Measurements from ENCODE around the gene POC1A. TPM values are rescaled to one million over a fixed set of nuclear protein-coding genes. Genes with fewer than 3 reads are reported as not detected.

POC1A gene
- total RNA-seq, 1 donor from 2014 or later: 5.7 TPM

DNA sequence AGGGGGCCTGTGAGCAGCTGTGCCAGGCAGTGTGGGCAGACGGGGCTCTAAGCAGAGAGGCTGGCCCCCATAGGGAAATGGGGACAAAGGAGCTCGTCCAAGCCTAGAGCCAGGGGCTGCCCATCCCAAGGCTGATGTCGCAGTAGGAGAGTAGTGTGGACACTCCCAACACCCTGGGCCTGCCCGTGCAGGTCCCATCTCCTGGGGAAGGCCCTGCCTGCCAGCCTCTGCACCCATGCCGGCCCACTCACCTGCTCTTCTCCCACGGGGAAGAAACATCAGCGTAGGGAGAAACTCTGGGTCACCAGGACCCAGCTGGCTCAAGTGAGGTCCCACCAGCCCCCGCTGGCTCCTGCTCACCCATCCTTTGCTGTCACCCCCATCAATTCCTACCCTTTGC is 87.2 kb downstream of the POC1A start:
- no peak overlapping the region for H3K27ac Mint-ChIP-seq (ENCODE audit: unreplicated experiment)
- H3K4me3 Mint-ChIP-seq (ENCODE audit: unreplicated experiment): no peak overlapping the region
- H3K4me1 Mint-ChIP-seq (ENCODE audit: low read depth): peaks cover 22% of the 10 kb centered on the region
- H3K27me3 Mint-ChIP-seq (ENCODE audit: low read depth): no peaks in the 10 kb centered on the region
- DNase-seq (ENCODE audit: low spot score): no peak
- no peaks in the 10 kb centered on the region for H3K36me3 Mint-ChIP-seq (ENCODE audit: low read depth)
- no peaks in the 10 kb centered on the region for H3K9me3 Mint-ChIP-seq (ENCODE audit: low read depth)
- TF ChIP-seq, protein P1, sequence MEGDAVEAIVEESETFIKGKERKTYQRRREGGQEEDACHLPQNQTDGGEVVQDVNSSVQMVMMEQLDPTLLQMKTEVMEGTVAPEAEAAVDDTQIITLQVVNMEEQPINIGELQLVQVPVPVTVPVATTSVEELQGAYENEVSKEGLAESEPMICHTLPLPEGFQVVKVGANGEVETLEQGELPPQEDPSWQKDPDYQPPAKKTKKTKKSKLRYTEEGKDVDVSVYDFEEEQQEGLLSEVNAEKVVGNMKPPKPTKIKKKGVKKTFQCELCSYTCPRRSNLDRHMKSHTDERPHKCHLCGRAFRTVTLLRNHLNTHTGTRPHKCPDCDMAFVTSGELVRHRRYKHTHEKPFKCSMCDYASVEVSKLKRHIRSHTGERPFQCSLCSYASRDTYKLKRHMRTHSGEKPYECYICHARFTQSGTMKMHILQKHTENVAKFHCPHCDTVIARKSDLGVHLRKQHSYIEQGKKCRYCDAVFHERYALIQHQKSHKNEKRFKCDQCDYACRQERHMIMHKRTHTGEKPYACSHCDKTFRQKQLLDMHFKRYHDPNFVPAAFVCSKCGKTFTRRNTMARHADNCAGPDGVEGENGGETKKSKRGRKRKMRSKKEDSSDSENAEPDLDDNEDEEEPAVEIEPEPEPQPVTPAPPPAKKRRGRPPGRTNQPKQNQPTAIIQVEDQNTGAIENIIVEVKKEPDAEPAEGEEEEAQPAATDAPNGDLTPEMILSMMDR (IDR thresholded peaks at IDR 0.05): no peak

DNA sequence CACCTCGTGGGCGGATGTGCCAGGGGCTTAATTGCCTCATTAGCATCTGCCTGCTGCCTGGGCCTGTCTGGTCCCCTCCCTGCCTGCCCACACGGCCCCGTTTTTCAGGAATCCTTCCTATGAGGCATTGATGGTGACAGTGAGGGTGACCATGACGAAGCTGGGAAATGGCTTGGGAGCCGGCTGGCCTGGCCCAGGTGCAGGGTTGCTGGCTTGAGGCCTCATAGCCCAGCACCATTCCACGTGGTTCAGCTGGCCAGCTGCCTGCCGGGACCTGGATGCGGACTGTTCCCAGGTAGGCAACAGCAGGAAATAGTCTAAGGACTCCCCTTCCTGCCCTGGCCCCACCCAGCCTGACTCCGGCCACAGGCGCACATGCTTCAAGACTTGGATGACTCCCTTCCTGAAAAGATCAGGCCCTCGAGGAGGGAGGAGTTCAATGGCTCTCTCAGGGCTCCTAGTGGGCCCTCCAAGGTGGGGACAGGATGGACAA is 88.9 kb downstream of the POC1A start:
- DNase-seq (ENCODE audit: low spot score): no peak
- TF ChIP-seq, protein P1 (IDR thresholded peaks at IDR 0.05): no peak
- H3K4me3 Mint-ChIP-seq (ENCODE audit: unreplicated experiment): no peak overlapping the region
- H3K27me3 Mint-ChIP-seq (ENCODE audit: low read depth): no peaks in the 10 kb centered on the region
- no peak overlapping the region for H3K27ac Mint-ChIP-seq (ENCODE audit: unreplicated experiment)
- no peaks in the 10 kb centered on the region for H3K36me3 Mint-ChIP-seq (ENCODE audit: low read depth)
- H3K4me1 Mint-ChIP-seq (ENCODE audit: low read depth): peaks cover 10% of the 10 kb centered on the region
- no peaks in the 10 kb centered on the region for H3K9me3 Mint-ChIP-seq (ENCODE audit: low read depth)

DNA sequence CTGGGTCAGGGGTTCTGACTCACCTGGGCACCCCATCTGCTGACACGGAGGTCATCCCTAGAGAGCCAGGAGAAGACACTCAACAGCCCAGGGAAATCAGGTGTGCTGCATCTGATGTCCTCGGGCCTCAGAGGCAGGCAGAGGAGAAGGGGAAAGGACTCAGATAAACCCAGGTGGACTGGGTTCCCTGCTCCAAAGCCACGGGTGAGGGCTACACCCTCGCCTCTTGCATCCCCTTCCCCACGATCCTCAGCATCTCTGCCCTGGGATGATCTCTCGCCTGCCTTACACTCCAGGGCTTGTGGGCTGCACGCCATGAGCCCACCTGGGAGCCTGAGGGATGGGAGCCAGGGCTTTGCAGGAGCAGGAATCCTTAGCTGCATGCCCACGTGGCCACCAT is 89.7 kb downstream of the POC1A start:
- no peak for DNase-seq (ENCODE audit: low spot score)
- H3K4me1 Mint-ChIP-seq (ENCODE audit: low read depth): peaks cover 10% of the 10 kb centered on the region
- no peak overlapping the region for H3K27ac Mint-ChIP-seq (ENCODE audit: unreplicated experiment)
- no peaks in the 10 kb centered on the region for H3K9me3 Mint-ChIP-seq (ENCODE audit: low read depth)
- H3K27me3 Mint-ChIP-seq (ENCODE audit: low read depth): no peaks in the 10 kb centered on the region
- no peaks in the 10 kb centered on the region for H3K36me3 Mint-ChIP-seq (ENCODE audit: low read depth)
- no peak overlapping the region for H3K4me3 Mint-ChIP-seq (ENCODE audit: unreplicated experiment)
- TF ChIP-seq, protein P1 (IDR thresholded peaks at IDR 0.05): no peak

DNA sequence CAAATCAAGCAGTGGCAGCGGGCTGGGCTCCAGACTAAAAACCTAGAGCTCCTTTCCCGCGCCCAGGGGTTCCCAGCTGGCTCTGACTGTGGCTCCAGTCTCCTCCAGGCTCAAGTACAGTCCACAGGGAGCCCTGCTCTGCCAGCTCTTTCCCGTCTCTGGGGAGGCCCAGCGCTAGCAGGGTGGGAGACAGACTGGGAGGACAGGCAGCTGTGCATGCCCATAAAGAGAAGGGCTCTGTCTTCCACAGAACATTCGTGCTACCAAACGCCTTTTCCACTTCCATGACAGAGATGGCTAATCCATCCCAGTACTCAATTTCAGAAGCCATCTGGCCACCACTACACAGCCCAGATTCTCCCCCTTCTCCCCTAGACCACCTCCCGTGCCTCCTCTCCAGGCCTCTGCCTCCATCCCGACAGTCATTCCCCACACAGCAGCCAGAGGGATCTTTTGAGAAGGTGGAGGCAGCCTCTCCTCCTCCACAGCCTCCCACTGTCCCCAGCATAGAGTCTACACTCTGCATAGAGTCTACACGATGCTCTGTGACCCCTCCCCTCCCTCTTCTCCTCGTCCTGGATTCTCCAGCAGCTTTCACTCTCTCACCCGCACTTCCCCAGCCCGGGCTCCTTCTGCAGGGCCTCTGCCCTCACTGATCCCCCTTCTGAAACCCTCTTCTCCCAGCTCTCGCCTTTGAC is 91.0 kb downstream of the POC1A start:
- TF ChIP-seq, protein P1 (IDR thresholded peaks at IDR 0.05): no peak
- peaks cover 10% of the 10 kb centered on the region for H3K4me1 Mint-ChIP-seq (ENCODE audit: low read depth)
- no peaks in the 10 kb centered on the region for H3K36me3 Mint-ChIP-seq (ENCODE audit: low read depth)
- no peak for DNase-seq (ENCODE audit: low spot score)
- H3K27ac Mint-ChIP-seq (ENCODE audit: unreplicated experiment): no peak overlapping the region
- H3K27me3 Mint-ChIP-seq (ENCODE audit: low read depth): no peaks in the 10 kb centered on the region
- no peak overlapping the region for H3K4me3 Mint-ChIP-seq (ENCODE audit: unreplicated experiment)
- H3K9me3 Mint-ChIP-seq (ENCODE audit: low read depth): no peaks in the 10 kb centered on the region

DNA sequence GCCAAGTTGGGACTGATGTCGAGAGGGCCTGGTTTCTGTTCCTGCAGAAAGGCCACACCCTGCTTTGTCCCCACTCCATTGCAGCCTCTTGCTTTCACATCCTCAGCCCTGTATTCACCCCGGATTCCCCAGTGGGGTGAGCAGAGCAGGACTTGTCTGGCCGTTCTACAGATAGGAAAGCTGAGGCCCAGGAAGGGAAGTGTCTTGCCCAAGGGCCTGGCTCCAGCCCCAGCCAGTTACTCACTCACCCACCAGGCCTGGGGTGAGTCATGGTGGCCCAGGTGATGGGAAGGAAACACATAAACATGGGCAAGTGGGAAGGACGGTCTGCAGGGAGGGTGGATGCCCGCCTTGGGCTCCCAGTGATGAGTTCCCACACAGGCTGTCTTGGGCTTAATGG is 91.7 kb downstream of the POC1A start:
- Mint-ChIP-seq H3K27me3 (ENCODE audit: low read depth) (no peaks in the 10 kb centered on the region), H3K4me3 (ENCODE audit: unreplicated experiment) (no peak overlapping the region), H3K9me3 (ENCODE audit: low read depth) (no peaks in the 10 kb centered on the region), H3K36me3 (ENCODE audit: low read depth) (no peaks in the 10 kb centered on the region), H3K4me1 (ENCODE audit: low read depth) (peaks cover 12% of the 10 kb centered on the region), H3K27ac (ENCODE audit: unreplicated experiment) (no peak overlapping the region)
- no peak for DNase-seq (ENCODE audit: low spot score)
- TF ChIP-seq, protein P1 (IDR thresholded peaks at IDR 0.05): no peak

Data from chondrocyte (in vitro differentiated cells).